NCI-H2196 (cell line): ENCODE results near the gene ALDOB.

Experiments
- DNase-seq: peaks from one replicate; lab custom pipeline; 2025; ENCODE audit not compliant: unreplicated experiment; lab: John Stamatoyannopoulos, UW

ALDOB gene

GRCh38 chr9:101435601-101436079 lies at the start of gene ALDOB:
Gene ALDOB (minus strand): TSS chr9:101435774. CDS start chr9:101430887, 4,887 bp downstream.
- no peak for DNase-seq

- DNase-seq: no peak
Observed at GRCh38 chr9:101484046-101484445, 48.5 kb upstream of the ALDOB start.

- DNase-seq: no peak
Observed at GRCh38 chr9:101481261-101481660, 45.7 kb upstream of the ALDOB start.

GRCh38 chr9:101480386-101480785 lies 44.8 kb upstream of the ALDOB start:
- DNase-seq: no peak

GRCh38 chr9:101479338-101480030 lies 43.9 kb upstream of the ALDOB start:
- DNase-seq: no peak

- DNase-seq: no peak
Observed at GRCh38 chr9:101478906-101479305, 43.3 kb upstream of the ALDOB start.

- no peak for DNase-seq
Observed at GRCh38 chr9:101478444-101478843, 42.9 kb upstream of the ALDOB start.

- DNase-seq: no peak
Observed at GRCh38 chr9:101477736-101478135, 42.2 kb upstream of the ALDOB start.

GRCh38 chr9:101477214-101477613 lies 41.6 kb upstream of the ALDOB start:
- no peak for DNase-seq

GRCh38 chr9:101476576-101477208 lies 41.1 kb upstream of the ALDOB start:
- DNase-seq: no peak

GRCh38 chr9:101472891-101473290 lies 37.3 kb upstream of the ALDOB start:
- DNase-seq: no peak

GRCh38 chr9:101470929-101471328 lies 35.4 kb upstream of the ALDOB start:
- DNase-seq: no peak

- no peak for DNase-seq
Observed at GRCh38 chr9:101470021-101470420, 34.4 kb upstream of the ALDOB start.

GRCh38 chr9:101469026-101469425 lies 33.5 kb upstream of the ALDOB start:
- DNase-seq: no peak

- no peak for DNase-seq
Observed at GRCh38 chr9:101468116-101468515, 32.5 kb upstream of the ALDOB start.

GRCh38 chr9:101467690-101468089 lies 32.1 kb upstream of the ALDOB start:
- no peak for DNase-seq

- DNase-seq: no peak
Observed at GRCh38 chr9:101466863-101467262, 31.3 kb upstream of the ALDOB start.

- DNase-seq: no peak
Observed at GRCh38 chr9:101465326-101465915, 29.8 kb upstream of the ALDOB start.

GRCh38 chr9:101463397-101463796 lies 27.8 kb upstream of the ALDOB start:
- no peak for DNase-seq

GRCh38 chr9:101462558-101462957 lies 27.0 kb upstream of the ALDOB start:
- no peak for DNase-seq

- DNase-seq: no peak
Observed at GRCh38 chr9:101460965-101461364, 25.4 kb upstream of the ALDOB start.

GRCh38 chr9:101458963-101459631 lies 23.5 kb upstream of the ALDOB start:
- DNase-seq: peak; percentile 55
